ENCODE measurements around the gene ESR2.

The ESR2 gene

DNA sequence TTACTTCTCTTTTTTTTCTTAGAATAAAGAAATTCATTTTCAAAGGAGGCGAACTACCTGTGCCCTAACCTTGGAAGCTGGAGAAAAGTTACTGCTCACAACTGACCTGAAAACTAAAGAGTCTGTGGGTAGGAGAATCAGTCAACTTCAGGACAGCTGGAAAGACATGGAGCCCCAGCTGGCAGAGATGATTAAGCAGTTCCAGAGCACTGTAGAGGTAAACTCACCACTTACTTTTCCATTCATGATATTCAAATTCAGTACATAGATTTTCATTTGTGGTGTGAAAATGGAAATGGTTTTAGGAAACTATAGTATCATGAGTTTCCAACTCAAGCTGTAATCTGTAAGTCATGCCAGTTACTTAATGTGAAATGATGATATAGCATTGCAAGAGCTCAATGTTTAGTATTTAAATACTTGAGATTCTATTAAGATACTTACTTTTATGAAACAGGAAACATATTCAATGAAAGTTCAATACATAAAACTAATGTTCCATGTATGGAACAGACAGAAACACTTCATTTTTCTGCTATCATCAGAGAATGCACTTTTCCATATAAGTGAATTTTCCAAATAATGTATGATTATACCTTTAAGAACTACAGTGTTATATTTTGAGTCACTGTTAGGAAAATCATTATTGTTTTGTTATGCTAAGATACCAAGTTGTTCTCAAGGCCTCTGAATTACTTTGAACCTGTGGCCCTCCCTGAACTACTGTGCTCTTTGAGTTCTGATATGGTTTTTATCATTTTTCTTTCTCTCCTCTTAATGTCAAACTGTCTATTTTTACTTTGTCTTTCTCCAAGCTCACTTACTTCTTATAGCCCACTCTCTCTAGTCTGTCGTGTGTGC lies 119.0 kb downstream of the ESR2 start:
- no peaks in the 10 kb centered on the region for H3K27me3 ChIP-seq (replicated peaks)
- DNase-seq, result no peak
- no peak overlapping the region for H3K27ac ChIP-seq
- no peak overlapping the region for H3K4me3 ChIP-seq (ENCODE audit: low read depth, low read length)
- in situ Hi-C loops (cut with HindIII; ENCODE audit: low pct_ligation_motif_present, low sequenced_read_pairs), result no loop called here
- TF ChIP-seq, protein P1, sequence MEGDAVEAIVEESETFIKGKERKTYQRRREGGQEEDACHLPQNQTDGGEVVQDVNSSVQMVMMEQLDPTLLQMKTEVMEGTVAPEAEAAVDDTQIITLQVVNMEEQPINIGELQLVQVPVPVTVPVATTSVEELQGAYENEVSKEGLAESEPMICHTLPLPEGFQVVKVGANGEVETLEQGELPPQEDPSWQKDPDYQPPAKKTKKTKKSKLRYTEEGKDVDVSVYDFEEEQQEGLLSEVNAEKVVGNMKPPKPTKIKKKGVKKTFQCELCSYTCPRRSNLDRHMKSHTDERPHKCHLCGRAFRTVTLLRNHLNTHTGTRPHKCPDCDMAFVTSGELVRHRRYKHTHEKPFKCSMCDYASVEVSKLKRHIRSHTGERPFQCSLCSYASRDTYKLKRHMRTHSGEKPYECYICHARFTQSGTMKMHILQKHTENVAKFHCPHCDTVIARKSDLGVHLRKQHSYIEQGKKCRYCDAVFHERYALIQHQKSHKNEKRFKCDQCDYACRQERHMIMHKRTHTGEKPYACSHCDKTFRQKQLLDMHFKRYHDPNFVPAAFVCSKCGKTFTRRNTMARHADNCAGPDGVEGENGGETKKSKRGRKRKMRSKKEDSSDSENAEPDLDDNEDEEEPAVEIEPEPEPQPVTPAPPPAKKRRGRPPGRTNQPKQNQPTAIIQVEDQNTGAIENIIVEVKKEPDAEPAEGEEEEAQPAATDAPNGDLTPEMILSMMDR (IDR thresholded peaks at IDR 0.05; ENCODE audit: low read depth, low read length, missing control alignments), result no peak
- H3K36me3 ChIP-seq (replicated peaks), result no peaks in the 10 kb centered on the region

DNA sequence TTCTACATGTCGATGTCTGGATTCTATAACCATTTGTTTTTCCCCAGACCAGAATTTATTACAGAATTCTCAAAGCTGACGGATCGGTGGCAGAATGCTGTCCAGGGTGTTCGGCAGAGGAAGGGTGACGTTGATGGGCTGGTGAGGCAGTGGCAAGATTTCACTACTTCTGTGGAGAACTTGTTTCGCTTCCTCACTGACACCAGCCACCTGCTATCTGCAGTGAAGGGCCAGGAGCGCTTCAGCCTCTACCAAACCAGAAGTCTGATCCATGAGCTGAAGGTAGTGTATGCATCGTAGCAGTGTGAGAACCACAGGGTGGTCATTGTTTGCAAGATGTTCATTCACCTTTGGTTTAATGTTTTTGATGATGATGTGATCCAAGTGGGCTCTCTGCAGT lies 124.0 kb downstream of the ESR2 start:
- H3K36me3 ChIP-seq (replicated peaks), result no peaks in the 10 kb centered on the region
- no peaks in the 10 kb centered on the region for H3K27me3 ChIP-seq (replicated peaks)
- no peak overlapping the region for H3K4me3 ChIP-seq (ENCODE audit: low read depth, low read length)
- no peak for DNase-seq
- TF ChIP-seq, protein P1 (IDR thresholded peaks at IDR 0.05; ENCODE audit: low read depth, low read length, missing control alignments), result no peak
- H3K27ac ChIP-seq, result no peak overlapping the region
- in situ Hi-C loops (cut with HindIII; ENCODE audit: low pct_ligation_motif_present, low sequenced_read_pairs), result no loop called here

DNA sequence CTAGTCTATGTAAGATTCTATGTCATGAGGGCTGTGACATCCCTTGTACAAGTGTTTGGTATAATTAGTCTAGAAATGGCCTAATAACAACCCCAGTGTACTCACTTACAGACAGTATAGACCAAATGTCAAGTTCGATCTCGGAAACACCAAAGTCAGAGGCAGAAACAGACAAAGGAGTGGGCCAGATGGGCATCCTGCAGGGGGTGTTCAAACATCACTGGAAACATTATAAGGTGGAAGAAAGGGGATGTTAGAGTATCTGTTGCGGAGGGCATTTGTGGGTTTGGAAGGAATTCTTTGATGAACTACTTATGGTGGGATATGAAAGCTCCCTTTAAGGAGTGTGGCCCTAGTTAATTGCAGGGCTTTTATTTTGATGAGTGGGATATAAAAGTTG lies 134.6 kb downstream of the ESR2 start:
- TF ChIP-seq, protein P1 (IDR thresholded peaks at IDR 0.05; ENCODE audit: low read depth, low read length, missing control alignments), result peak; percentile 10
- in situ Hi-C loops (cut with HindIII; ENCODE audit: low pct_ligation_motif_present, low sequenced_read_pairs), result no loop called here
- Histone ChIP-seq H3K27me3 (replicated peaks) (no peaks in the 10 kb centered on the region), H3K4me3 (ENCODE audit: low read depth, low read length) (no peak overlapping the region), H3K36me3 (replicated peaks) (no peaks in the 10 kb centered on the region), H3K27ac (no peak overlapping the region)
- DNase-seq, result no peak

DNA sequence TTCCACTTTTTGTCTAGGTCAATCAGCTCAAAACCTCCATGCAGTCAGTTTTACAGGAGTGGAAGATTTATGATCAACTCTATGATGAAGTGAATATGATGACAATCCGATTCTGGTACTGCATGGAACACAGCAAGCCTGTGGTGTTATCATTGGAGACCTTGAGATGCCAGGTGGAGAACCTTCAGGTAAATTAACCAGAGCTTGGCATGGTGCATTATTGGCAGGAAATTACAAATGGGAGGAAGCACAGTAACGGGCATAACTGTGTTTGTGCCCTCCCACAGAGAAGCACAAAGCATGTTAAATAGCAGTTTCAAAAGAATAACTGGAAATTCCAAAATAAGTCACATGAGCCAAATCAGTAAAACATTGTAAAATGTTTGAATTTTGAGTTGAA lies 135.6 kb downstream of the ESR2 start:
- no peaks in the 10 kb centered on the region for H3K36me3 ChIP-seq (replicated peaks)
- H3K4me3 ChIP-seq (ENCODE audit: low read depth, low read length), result no peak overlapping the region
- H3K27me3 ChIP-seq (replicated peaks), result no peaks in the 10 kb centered on the region
- DNase-seq, result no peak
- in situ Hi-C loops (cut with HindIII; ENCODE audit: low pct_ligation_motif_present, low sequenced_read_pairs), result no loop called here
- no peak overlapping the region for H3K27ac ChIP-seq
- TF ChIP-seq, protein P1 (IDR thresholded peaks at IDR 0.05; ENCODE audit: low read depth, low read length, missing control alignments), result no peak

DNA sequence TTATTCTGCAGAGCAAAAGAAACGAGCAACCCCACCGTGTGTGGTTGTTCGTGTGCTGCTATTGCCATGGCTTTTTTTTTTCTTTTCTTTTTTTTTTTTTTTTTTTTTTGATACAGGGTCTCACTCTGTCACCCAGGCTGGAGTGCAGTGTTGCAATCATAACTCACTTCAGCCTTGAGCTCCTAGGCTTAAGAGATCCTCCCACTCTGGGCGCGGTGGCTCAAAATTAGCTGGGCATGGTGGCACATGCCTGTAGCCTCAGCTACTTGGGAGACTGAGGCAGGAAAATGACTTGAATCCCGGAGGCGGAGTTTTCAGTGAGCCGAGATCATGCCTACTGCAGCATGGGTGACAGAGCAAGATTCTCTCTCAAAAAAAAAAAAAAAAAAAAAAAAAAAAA lies 144.2 kb downstream of the ESR2 start:
- no peaks in the 10 kb centered on the region for H3K27me3 ChIP-seq (replicated peaks)
- H3K27ac ChIP-seq, result no peak overlapping the region
- no peaks in the 10 kb centered on the region for H3K36me3 ChIP-seq (replicated peaks)
- no peak for DNase-seq
- TF ChIP-seq, protein P1 (IDR thresholded peaks at IDR 0.05; ENCODE audit: low read depth, low read length, missing control alignments), result no peak
- in situ Hi-C loops (cut with HindIII; ENCODE audit: low pct_ligation_motif_present, low sequenced_read_pairs), result no loop called here
- H3K4me3 ChIP-seq (ENCODE audit: low read depth, low read length), result no peak overlapping the region

Measured in brain microvascular endothelial cell (primary cell).